Activated T-cell treated with anti-CD3 and anti-CD28 coated beads for 4 hours (primary cell): ENCODE data around the gene NFATC3.

ENCODE experiments used
- DNase-seq: peaks from one replicate; pipeline ENCODE4 v3.0.0-alpha.2; 2020

Gene NFATC3

DNA sequence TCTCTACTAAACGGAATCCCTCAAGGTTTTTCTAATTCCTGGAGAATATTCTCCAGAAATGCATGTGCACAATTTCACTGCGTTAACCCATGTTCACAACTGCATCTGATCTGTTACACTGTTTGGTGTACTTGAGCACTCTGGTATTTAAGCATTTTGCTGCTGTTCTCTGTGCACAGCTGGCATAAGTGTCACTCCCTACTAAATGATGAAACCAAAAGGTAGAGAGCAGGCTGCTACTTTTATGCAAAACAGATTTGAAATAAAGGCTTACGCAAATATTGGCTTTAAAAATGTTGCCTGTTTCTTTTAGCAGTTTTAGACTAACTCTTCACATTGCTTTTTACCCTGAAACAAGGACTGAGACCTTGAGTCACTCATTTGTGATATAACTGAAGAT, 109.1 kb downstream of the NFATC3 start:
- no peak for DNase-seq

DNA sequence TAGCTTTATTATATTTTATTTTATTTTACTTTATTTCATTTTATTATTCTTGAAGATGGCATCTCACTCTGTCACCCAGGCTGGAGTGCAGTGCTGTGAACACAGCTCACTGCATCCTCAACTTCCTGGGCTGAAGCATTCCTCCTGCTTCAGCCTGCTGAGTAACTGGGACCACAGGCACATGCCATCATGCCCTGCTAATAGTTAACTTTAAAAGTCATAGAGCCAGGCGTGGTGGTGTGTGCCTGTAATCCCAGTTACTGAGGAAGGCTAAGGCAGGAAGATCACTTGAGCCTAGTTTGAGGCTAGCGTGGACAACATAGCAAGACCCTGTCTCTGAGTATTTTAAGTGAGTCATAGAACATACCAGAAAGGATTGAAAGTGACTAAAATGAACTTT, 112.1 kb downstream of the NFATC3 start:
- DNase-seq = no peak

DNA sequence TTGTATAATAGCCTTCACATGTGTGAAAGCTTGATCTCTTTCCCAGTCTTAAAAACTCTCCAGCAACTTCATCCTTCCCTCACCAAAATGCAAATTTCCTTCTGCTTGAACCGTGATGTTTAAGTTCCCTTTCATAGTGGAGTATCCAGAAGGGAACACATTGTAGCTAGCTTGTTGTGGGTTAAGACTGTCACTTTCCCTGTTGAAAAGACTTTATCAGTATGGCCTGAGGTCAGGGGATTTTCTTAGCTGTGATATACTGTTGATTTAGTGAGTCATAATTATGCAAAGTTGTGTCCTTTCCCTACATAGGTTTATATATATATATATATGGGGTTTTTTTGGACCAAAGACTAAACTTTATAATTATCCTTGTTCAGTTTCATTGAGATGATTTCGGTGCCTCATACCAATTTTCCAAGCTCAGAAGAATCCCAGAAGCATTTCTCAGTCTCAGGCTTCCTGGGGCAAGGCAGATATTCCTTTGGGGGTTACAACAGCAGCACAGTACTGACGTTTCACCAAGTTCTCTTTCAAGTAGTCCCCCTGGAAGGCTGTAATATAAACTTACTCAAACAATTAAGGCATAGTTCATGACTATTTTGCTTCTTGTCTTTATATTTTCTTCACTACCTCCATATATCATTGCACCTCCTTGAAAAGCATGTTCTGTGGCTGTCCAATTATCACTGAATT, 115.1 kb downstream of the NFATC3 start:
- DNase-seq = no peak

DNA sequence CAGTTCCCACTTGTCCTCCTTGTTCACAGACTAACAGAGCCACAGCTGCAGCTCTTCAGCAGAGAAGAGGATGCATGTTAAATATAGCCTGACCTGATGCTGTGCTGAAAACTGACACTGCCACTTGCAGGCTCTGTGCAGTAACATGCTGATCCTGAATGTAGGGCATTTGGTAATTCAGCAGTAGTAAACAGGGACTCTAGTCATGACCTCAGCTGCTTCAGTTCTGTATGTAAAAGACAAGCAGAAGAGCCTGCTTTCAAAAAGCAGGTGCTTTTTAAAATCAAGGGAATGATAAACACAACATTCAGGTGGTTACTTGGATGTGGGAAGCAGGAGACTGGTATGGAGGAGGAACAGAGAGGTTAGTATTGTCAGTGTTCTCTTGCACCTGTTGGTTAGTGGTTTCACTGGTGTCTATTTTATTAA, 116.9 kb downstream of the NFATC3 start:
- no peak for DNase-seq

- DNase-seq = no peak
These were observed 121.1 kb downstream of the NFATC3 start for GRCh38 chr16:68206245-68206644.

- no peak for DNase-seq
These were observed 129.6 kb downstream of the NFATC3 start for GRCh38 chr16:68214726-68215125.

DNA sequence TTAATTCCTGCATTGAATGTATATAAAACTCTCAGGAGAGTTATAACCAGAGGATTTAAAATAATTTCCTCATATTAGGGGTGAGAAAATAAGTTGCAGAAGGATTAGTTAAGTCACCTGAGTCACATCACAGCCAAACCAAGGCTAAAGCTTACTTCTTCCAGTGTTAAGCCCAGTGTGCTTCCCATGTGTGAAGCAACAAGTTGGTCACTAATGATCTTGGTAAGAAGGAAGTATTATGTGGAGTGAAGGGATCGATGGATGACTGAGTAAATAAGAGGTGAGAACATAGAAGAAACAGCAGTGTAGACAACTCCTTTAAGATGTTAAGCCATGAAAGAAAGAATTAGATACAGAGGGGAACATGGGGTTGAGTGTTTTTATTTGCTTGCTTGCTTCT, 130.1 kb downstream of the NFATC3 start:
- no peak for DNase-seq

DNA sequence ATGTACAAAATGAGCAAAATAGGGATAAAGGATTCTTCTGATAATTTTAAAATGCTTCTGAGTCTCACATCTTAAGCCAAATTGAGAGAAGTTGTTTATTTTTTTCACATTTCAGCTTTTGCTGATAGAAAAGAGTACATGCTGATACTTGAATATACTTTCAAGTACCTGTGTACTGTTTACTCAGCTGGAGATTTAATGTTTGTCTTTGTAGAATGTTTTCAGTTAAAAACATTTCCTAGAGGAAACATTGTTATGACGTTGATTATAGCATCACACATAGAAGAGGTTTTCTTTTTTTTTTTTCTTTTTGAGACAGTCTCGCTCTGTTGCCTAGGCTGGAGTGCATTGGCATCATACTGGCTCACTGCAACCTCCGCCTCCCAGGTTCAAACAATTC, 131.1 kb downstream of the NFATC3 start:
- DNase-seq = no peak

- DNase-seq = no peak
These were observed 132.3 kb downstream of the NFATC3 start for GRCh38 chr16:68217506-68217905.

DNA sequence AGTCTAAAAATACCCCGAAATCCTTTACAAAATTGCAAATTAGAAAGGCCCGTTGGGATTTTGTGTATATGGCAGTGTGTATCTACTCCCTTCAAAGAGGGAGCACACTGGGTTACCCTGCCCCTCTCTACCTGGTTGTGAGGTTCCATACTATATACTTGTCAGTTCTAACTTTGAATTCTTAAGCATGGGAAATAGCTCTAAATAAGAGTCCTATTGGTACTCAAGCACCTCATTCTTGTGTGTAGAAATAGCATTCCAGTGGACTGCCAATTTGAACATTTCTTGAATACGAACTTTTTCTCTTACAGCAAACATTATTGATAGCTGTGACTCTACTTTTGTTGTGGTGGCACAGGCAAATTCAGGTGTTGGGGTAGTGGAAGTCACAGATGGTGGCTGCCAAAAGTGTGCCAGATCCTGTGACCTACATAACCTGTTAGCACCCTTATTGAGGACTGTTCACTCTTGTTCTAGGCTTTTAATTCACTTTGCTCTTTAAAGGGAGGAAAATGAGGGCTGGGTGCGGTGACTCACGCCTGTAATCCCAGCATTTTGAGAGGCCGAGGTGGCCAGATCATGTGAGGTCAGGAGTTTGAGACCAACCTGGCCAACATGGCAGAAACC, 134.7 kb downstream of the NFATC3 start:
- no peak for DNase-seq

DNA sequence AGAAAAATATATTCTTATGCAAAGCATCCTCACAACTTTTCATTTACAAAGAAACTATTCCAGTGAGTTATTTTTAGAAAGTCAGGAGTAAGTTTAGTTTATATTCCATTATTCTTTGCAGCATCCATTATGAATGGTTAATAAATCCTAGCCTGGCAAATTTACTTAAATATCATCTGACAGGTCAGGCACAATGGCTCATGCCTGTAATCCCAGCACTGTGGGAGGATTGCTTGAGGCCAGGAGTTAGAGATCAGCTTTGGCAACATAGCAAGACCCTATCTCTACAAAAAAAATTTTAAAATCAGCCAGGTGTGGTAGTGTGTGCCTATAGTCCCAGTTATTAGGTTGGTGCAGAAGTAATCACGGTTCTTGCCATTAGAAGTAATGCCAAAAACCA, 137.9 kb downstream of the NFATC3 start:
- DNase-seq = no peak

GRCh38 chr16:68226116-68226515, 140.9 kb downstream of the NFATC3 start:
- DNase-seq = no peak

DNA sequence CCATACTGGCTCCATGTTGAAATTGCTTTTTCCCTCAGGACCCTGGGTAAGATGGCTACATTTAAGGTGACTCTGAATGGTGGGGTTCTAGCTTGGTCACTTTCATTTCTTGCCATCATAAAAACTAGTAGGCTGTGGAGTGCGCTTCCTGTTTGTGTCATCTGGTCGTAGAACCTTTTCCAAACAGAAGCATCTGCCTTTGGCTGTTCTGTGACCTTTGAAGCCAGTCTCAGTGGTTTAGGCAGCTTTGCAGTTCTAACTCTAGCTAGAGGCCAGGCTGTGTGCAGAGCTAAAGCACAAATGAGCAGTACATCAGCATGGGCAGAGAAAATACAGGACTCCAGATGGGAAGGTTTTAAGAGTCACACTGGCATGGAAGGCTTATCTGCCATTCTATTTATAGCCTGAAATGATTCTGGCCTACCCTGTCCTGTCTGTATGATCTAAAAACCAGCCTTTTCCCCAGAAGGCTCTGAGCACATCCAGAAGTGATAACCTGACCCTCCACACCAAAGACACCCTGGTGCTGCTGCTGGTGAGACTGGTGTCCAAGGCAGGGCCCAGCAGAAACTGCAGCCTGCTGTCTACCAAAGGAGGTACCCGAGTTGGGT, 142.1 kb downstream of the NFATC3 start:
- DNase-seq = no peak

DNA sequence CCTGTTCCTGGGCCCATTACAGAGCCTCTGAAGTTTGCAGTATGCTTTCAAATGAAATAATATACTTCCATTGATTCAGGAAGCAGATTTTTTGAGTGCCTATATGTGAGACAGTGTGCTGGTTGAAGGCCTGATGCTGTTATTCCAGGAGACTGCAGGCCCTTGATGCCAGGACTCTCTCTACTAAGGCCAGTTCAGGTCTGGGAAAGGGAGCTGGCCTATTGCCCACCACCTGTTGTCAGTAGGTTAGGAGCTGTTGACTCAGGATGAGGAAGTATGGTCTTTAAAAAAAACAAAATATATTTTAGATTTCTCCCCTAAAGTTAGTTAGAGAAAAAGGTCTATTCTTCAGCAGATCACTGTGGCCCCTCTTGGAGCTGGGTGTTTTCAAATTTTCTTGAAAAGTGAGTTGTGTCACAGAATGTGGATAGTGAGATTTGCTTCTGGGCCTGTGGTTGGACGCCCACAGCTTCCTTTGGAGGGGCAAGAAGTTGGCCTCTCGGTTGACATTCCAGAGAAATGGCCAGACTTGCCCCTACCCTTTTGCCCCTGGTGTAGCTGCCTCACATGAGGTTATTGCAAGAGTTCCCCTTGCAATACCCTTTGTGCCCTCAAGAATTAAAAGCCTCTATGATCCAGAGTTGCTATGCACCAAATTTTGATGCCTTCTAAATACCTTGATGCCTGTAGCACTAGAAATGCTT, 142.8 kb downstream of the NFATC3 start:
- DNase-seq = no peak

DNA sequence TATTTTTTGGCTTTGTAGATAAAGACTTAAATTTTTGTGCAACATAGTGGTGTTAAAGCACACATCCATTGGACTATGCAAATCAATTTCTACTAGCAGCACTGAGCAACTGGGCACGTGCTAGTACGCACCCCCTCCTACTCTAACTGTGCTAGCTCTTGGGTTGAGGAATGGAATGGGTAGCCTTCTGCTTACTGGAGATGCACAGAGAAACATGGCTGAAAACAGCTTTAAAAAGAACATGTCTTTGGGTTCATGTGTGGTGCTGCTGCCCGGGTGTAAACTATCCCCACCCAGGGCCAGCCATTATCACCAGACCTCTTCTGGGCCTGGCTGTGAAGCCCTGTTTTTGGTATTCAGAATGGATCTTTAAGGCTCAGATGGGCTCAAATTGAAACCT, 143.5 kb downstream of the NFATC3 start:
- no peak for DNase-seq

- DNase-seq = peak; percentile 44
These were observed 144.4 kb downstream of the NFATC3 start for GRCh38 chr16:68229431-68230175.

- DNase-seq = no peak
These were observed 145.0 kb downstream of the NFATC3 start for GRCh38 chr16:68230176-68230571.

- DNase-seq = no peak
These were observed 145.8 kb downstream of the NFATC3 start for GRCh38 chr16:68230956-68231355.

- no peak for DNase-seq
These were observed 146.4 kb downstream of the NFATC3 start for GRCh38 chr16:68231384-68232136.

DNA sequence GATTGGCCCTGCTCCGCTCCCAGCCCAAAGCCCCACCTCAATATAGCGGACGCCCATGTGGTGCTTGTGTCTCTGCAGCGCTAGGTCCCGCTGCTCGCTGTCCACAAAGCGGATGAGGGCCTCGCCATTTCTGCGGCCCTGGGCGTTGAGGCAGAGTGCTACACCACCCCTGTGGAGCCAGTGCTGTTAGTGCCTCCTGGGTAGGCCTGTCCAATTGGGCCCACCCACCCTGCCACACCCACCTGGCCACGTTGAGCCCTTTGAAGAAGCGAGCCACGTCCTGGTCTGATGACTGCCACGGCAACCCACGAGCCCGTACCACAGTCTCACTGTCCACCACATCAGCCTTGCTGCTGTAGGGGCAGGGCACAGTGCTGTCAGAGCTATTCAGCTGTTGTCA, 147.2 kb downstream of the NFATC3 start:
- DNase-seq = no peak

- DNase-seq = no peak
These were observed 148.1 kb downstream of the NFATC3 start for GRCh38 chr16:68233085-68233834.

DNA sequence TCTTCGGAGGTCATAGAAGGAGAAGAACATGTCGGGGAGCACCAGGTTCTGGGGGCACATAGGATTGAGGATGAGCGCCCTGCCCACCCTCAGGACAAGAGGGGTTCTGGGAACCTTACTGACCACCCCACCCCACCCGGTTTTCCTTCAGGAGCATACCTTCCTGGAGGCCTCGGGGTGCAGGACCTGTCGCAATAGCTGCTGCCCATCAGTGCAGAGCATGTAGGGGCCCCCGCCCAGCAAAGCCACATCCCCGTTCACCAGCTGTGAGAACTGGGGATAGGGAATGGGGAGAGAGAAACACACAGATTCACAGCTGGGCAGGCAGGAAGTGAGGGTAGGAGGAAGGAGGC, 148.6 kb downstream of the NFATC3 start:
- no peak for DNase-seq
